MM.1S (cell line): ENCODE measurements around the gene PGF.

Experiments
- DNase-seq: peaks from one replicate; pipeline ENCODE4 v3.0.0-alpha.2; 2015
- H2AFZ ChIP-seq: fragments of 300-600 bp; sonication (generic); 2 replicates; pipeline ENCODE4 v1.6.0; 2016; ENCODE audit warnings: antibody characterized with exemption, low read length
- H3F3A ChIP-seq: fragments of 300-600 bp; sonication (generic); 2 replicates; pipeline ENCODE4 v1.6.1; 2016; ENCODE audit warnings: mild to moderate bottlenecking, antibody characterized with exemption, low read length, moderate library complexity, mixed read lengths; ENCODE audit not compliant: insufficient read depth
- H3K27ac ChIP-seq: fragments of 300-600 bp; sonication (generic); 2 replicates; pipeline ENCODE4 v1.5.1; 2016; ENCODE audit warnings: mild to moderate bottlenecking, low read length
- H3K27me3 ChIP-seq: fragments of 300-600 bp; sonication (generic); replicated peaks from 2 replicates; pipeline ENCODE4 v1.6.0; 2016; ENCODE audit warnings: low read length; ENCODE audit not compliant: insufficient read depth
- H3K36me3 ChIP-seq: fragments of 300-600 bp; sonication (generic); replicated peaks from 2 replicates; pipeline ENCODE4 v1.6.1; 2016; ENCODE audit warnings: mild to moderate bottlenecking, low read length, mixed read lengths; ENCODE audit not compliant: insufficient read depth
- H3K4me1 ChIP-seq: fragments of 300-600 bp; sonication (generic); 2 replicates; pipeline ENCODE4 v1.6.1; 2016; ENCODE audit warnings: low read length, mixed read lengths
- H3K4me2 ChIP-seq: fragments of 300-600 bp; sonication (generic); 2 replicates; pipeline ENCODE4 v1.6.0; 2016; ENCODE audit warnings: low read depth, low read length
- H3K4me3 ChIP-seq: fragments of 300-600 bp; sonication (generic); 2 replicates; pipeline ENCODE4 v1.5.1; 2016; ENCODE audit warnings: low read length, mixed read lengths
- H3K79me2 ChIP-seq: fragments of 300-600 bp; sonication (generic); 2 replicates; pipeline ENCODE4 v1.6.1; 2016; ENCODE audit warnings: mixed run types, low read length, mixed read lengths
- H3K9ac ChIP-seq: fragments of 300-600 bp; sonication (generic); 2 replicates; pipeline ENCODE4 v1.6.1; 2016; ENCODE audit warnings: low read length, mixed read lengths
- H3K9me2 ChIP-seq: fragments of 300-600 bp; sonication (generic); replicated peaks from 2 replicates; pipeline ENCODE4 v1.6.1; 2016; ENCODE audit warnings: mild to moderate bottlenecking, low read length, mixed read lengths; ENCODE audit not compliant: insufficient read depth
- H3K9me3 ChIP-seq: fragments of 300-600 bp; sonication (generic); replicated peaks from 2 replicates; pipeline ENCODE4 v1.6.1; 2016; ENCODE audit warnings: mild to moderate bottlenecking, low read length, mixed read lengths; ENCODE audit not compliant: insufficient read depth
- H4K20me1 ChIP-seq: fragments of 300-600 bp; sonication (generic); 2 replicates; pipeline ENCODE4 v1.6.1; 2016; ENCODE audit warnings: mild to moderate bottlenecking, low read length, moderate library complexity, mixed read lengths; ENCODE audit not compliant: insufficient read depth
- EZH2 ChIP-seq: fragments of 300-600 bp; sonication (generic); optimal IDR thresholded peaks from 2 replicates; pipeline ENCODE3; 2017; ENCODE audit warnings: low read depth, mild to moderate bottlenecking, antibody characterized with exemption, low read length, mixed read lengths
- EZH2phosphoT487 ChIP-seq: fragments of 300-600 bp; sonication (generic); IDR thresholded peaks from 2 replicates; pipeline ENCODE4 v1.6.1; 2018; ENCODE audit warnings: antibody characterized with exemption, low read length
- TF ChIP-seq, protein P1 (sequence below): fragments of 300-600 bp; sonication (generic); IDR thresholded peaks from 2 replicates; pipeline ENCODE4 v1.5.1; 2016; ENCODE audit warnings: antibody characterized with exemption, low read length, mixed read lengths

PGF gene

DNA sequence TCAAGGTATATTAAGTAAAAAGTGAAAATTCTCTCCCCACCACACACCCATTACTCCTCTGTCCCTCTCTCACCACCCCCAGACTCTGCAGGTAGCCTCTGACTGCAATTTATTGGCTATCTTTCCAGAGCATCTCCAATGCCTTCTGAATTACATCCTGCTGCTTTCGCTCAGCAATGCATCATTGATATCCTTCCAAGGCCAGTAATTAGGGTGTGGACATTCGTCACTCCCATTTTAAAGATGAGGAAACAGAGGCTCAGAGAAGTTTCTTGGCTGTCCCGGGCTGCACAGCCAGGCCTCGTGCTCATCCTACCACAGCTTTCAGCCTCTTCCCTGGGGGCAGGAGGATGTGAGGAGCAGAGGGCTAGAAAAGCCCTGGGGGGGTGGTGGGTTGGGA, 23.6 kb upstream of the PGF start:
- no peak for DNase-seq
- H3K9me3 ChIP-seq: no peaks in the 10 kb centered on the region
- no peak overlapping the region for H2AFZ ChIP-seq
- no peaks in the 10 kb centered on the region for H3K79me2 ChIP-seq
- TF ChIP-seq EZH2phosphoT487: no peak
- no peak for TF ChIP-seq EZH2
- TF ChIP-seq, protein P1, sequence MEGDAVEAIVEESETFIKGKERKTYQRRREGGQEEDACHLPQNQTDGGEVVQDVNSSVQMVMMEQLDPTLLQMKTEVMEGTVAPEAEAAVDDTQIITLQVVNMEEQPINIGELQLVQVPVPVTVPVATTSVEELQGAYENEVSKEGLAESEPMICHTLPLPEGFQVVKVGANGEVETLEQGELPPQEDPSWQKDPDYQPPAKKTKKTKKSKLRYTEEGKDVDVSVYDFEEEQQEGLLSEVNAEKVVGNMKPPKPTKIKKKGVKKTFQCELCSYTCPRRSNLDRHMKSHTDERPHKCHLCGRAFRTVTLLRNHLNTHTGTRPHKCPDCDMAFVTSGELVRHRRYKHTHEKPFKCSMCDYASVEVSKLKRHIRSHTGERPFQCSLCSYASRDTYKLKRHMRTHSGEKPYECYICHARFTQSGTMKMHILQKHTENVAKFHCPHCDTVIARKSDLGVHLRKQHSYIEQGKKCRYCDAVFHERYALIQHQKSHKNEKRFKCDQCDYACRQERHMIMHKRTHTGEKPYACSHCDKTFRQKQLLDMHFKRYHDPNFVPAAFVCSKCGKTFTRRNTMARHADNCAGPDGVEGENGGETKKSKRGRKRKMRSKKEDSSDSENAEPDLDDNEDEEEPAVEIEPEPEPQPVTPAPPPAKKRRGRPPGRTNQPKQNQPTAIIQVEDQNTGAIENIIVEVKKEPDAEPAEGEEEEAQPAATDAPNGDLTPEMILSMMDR: no peak
- no peaks in the 10 kb centered on the region for H3F3A ChIP-seq
- no peak overlapping the region for H3K27ac ChIP-seq
- no peaks in the 10 kb centered on the region for H4K20me1 ChIP-seq
- no peak overlapping the region for H3K9ac ChIP-seq
- no peaks in the 10 kb centered on the region for H3K9me2 ChIP-seq
- no peaks in the 10 kb centered on the region for H3K36me3 ChIP-seq
- H3K27me3 ChIP-seq: no peaks in the 10 kb centered on the region
- H3K4me1 ChIP-seq: no peaks in the 10 kb centered on the region
- H3K4me3 ChIP-seq: no peak overlapping the region
- no peak overlapping the region for H3K4me2 ChIP-seq

DNA sequence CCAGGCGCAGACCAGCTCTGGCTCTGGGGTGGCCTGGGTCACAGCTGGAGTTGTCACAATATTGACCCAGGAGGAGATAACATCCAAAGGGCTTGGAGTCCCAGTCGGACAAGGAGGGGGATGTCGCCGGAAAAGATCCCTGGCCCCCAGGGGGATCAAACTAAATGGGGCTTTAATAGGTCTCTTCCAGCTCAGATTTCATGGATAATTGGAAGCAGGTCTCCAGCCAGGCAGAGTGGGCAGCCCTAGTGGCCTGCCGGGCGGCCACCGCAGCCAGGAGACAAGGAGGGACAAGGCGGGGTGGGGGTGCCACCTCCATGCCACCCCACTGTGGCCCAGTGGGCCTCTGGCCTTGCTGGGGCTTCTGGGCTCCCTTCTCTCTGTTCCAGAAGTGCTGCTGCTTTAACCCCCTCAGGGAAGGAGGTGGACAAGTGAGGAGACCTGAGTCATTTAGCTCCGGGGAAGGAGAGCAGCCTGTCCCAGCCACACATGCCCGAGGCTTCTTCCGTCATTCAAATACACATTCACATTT, 23.1 kb upstream of the PGF start:
- Histone ChIP-seq H3K9me2 (no peaks in the 10 kb centered on the region), H3K36me3 (no peaks in the 10 kb centered on the region), H2AFZ (no peak overlapping the region), H3K27ac (no peak overlapping the region), H3K4me3 (no peak overlapping the region), H4K20me1 (no peaks in the 10 kb centered on the region), H3K27me3 (no peaks in the 10 kb centered on the region), H3K4me2 (no peak overlapping the region), H3F3A (no peaks in the 10 kb centered on the region), H3K79me2 (no peaks in the 10 kb centered on the region), H3K9ac (no peak overlapping the region), H3K4me1 (no peaks in the 10 kb centered on the region), H3K9me3 (no peaks in the 10 kb centered on the region)
- no peak for TF ChIP-seq EZH2
- TF ChIP-seq, protein P1: no peak
- TF ChIP-seq EZH2phosphoT487: no peak
- DNase-seq: no peak

GRCh38 chr14:74977901-74978385, 22.5 kb upstream of the PGF start:
- Histone ChIP-seq H3K4me2 (no peak overlapping the region), H3F3A (no peaks in the 10 kb centered on the region), H3K4me3 (no peak overlapping the region), H3K27me3 (no peaks in the 10 kb centered on the region), H3K9me2 (no peaks in the 10 kb centered on the region), H3K79me2 (no peaks in the 10 kb centered on the region), H3K4me1 (no peaks in the 10 kb centered on the region), H2AFZ (no peak overlapping the region), H3K9ac (no peak overlapping the region), H3K9me3 (no peaks in the 10 kb centered on the region), H3K27ac (no peak overlapping the region), H3K36me3 (no peaks in the 10 kb centered on the region), H4K20me1 (no peaks in the 10 kb centered on the region)
- DNase-seq: no peak
- TF ChIP-seq EZH2 (no peak), EZH2phosphoT487 (no peak)
- TF ChIP-seq, protein P1: no peak
